ENCODE measurements around the gene MYO9A.

The MYO9A gene

GRCh38 chr15:71826196-71826595 lies 291.8 kb downstream of the MYO9A start:
- Histone ChIP-seq H3K27me3 (no peaks in the 10 kb centered on the region), H3K4me1 (no peaks in the 10 kb centered on the region), H3K36me3 (peaks cover 9% of the 10 kb centered on the region; the same call in 1 of the 2 replicates), H3K9me3 (peaks cover 6% of the 10 kb centered on the region), H3K4me3 (ENCODE audit: low read depth, low read length) (no peak overlapping the region)
- TF ChIP-seq CTCF (IDR thresholded peaks at IDR 0.05; ENCODE audit: low read depth, low read length) = no peak
- no peak for DNase-seq

DNA sequence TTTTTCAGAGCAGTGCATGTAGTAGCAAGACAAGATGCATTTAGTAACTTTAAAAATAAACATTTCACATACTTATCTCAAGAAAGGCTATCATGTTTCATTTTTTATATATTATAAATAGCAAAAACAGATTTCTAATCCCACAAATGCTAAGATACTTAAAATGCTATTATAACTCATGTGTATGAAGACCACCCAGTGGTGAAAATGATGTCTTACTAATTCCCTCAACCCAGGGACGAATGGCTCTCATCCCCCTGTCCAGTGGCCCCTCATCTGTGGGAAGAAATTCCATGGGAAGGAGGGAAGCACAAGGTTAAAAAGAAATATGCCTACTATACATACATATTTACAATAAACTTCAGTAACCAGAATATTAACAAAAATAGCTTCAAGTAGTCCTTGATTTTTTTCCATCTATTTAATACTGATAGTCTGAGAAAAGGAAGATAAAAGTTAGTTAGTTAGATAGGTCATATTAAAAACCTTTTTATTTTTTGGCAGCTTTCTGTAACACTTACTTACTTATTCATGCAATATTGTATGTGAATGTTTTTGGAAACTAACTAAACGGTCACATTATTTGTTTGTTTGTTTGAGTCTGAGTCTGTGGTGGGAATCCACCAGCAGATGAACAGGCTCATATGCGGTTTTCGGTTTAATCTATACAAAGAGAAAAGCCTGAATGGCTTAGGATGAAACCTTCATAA lies 292.8 kb downstream of the MYO9A start:
- H3K9me3 ChIP-seq = peaks cover 11% of the 10 kb centered on the region
- TF ChIP-seq CTCF (IDR thresholded peaks at IDR 0.05; ENCODE audit: low read depth, low read length) = no peak
- no peak overlapping the region for H3K4me3 ChIP-seq (ENCODE audit: low read depth, low read length)
- peaks cover 9% of the 10 kb centered on the region; the same call in 1 of the 2 replicates for H3K36me3 ChIP-seq
- H3K27me3 ChIP-seq = no peaks in the 10 kb centered on the region
- H3K4me1 ChIP-seq = no peaks in the 10 kb centered on the region
- DNase-seq = no peak

DNA sequence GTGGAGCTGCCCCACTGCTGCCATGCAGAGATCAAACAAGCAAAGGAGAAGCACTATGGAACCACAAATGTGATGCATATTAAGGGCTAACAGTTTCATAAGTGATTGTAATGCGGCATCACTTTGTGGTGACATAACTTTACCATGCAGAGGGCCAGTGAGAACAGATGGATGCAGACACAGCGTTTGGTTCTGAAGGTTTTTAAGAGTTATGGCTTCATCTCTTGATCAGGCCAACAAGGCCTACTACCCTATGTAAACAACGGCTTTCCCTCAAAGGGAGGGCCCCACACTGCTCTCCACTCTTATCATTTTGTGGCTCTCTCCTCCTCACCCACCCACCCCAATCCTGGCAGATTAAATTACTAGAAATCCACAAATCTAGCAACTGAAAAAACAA lies 294.1 kb downstream of the MYO9A start:
- peaks cover 9% of the 10 kb centered on the region; the same call in 1 of the 2 replicates for H3K36me3 ChIP-seq
- H3K9me3 ChIP-seq = peaks cover 11% of the 10 kb centered on the region
- no peak for TF ChIP-seq CTCF (IDR thresholded peaks at IDR 0.05; ENCODE audit: low read depth, low read length)

DNA sequence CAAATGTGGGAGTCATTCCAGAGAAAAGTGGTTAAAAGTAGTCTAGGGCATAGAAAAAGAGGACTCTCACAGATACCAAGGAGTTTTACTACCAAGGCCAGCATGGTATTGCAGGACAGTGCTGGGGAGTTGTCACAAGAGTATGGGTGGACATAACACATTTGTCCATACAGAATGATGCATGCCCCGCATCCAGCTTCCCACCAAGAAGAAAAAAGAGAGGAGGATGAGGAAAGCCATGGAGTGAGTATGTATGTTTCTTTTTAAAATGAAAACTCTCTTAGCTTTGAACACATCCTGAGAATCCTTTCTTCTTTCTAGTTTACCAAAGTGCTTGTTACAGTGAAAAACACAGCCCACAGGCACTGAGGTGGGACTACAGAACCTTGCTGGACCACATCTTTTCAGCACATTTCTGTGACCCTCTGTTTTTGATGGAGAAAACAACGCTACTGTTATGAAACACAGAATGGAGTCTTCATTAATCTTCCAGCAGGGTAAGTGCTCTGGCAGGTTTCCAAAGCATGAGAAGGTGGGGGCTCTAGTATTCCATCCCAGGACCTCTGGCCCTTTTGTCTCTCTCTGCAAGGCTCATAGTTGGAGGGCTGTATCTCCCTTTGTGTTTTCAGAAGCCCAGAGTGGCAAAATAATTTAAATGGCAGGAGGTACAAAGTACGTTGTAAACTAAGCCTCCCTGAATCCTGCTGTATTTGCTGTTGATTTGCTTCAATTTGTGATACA lies 294.9 kb downstream of the MYO9A start:
- H3K27me3 ChIP-seq = no peaks in the 10 kb centered on the region
- no peaks in the 10 kb centered on the region for H3K4me1 ChIP-seq
- TF ChIP-seq CTCF (IDR thresholded peaks at IDR 0.05; ENCODE audit: low read depth, low read length) = no peak
- peaks cover 9% of the 10 kb centered on the region; the same call in 1 of the 2 replicates for H3K36me3 ChIP-seq
- H3K9me3 ChIP-seq = peaks cover 11% of the 10 kb centered on the region
- DNase-seq = no peak
- no peak overlapping the region for H3K4me3 ChIP-seq (ENCODE audit: low read depth, low read length)

More for the DNA sequence above, 294.1 kb downstream of the MYO9A start:
- Histone ChIP-seq H3K4me3 (ENCODE audit: low read depth, low read length) (no peak overlapping the region), H3K27me3 (no peaks in the 10 kb centered on the region), H3K4me1 (no peaks in the 10 kb centered on the region)
- DNase-seq = no peak

DNA sequence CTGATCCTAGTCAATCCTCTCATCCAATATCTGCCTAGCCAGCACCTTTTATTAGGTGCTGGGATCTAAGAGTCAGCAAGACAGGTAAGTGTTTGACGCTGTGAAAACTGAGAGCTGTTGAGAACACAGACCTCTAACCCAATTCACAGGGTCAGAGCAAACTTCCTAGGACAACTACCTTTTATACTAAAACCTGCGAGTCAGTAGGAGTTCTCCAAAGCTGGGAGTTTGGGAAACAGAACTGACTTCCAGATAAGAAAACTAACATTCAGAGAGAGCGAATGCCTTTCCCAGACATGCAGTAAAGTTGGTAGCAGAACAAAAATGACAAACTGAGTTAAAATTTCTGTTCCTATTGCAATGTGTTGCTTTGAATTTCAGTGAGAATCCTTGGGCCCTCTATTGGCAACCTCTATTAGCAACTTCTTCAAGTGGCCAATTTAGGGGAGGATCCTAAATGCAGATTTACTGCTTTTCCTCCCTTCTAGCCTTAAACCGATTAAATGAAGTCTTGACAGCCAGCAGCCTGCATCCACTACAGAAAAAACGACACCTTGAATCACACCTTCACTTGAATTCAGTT lies 296.3 kb downstream of the MYO9A start:
- H3K4me1 ChIP-seq = no peaks in the 10 kb centered on the region
- peaks cover 3% of the 10 kb centered on the region; the same call in 1 of the 2 replicates for H3K36me3 ChIP-seq
- no peak for TF ChIP-seq CTCF (IDR thresholded peaks at IDR 0.05; ENCODE audit: low read depth, low read length)
- DNase-seq = no peak
- no peaks in the 10 kb centered on the region for H3K27me3 ChIP-seq
- H3K9me3 ChIP-seq = peaks cover 14% of the 10 kb centered on the region
- no peak overlapping the region for H3K4me3 ChIP-seq (ENCODE audit: low read depth, low read length)
